ENCODE measurements around the gene GCDH. TPM values are rescaled to one million over a fixed set of nuclear protein-coding genes. Genes with fewer than 3 reads are reported as not detected.

Gene GCDH
- total RNA-seq, 2 experiments from 2014 or later: 23.3 to 25.1 TPM

- no peak overlapping the region for H3K4me3 Mint-ChIP-seq
- H3K27me3 Mint-ChIP-seq: no peaks in the 10 kb centered on the region
- no peaks in the 10 kb centered on the region for H3K9me3 Mint-ChIP-seq
- peaks cover 82% of the 10 kb centered on the region for H3K36me3 Mint-ChIP-seq (ENCODE audit: low read depth)
- DNase-seq: no peak
- POLR2A ChIA-PET: interaction anchor here (1.5 to 5.4 kb wide), 2 partner anchors 6 to 157 kb away, joined by 6 to 43 read pairs; partner anchors contain the start of genes GADD45GIP1 and JUNB
- H3K4me1 Mint-ChIP-seq: peaks cover 56% of the 10 kb centered on the region
- H3K27ac Mint-ChIP-seq: no peak overlapping the region
- CTCF ChIA-PET: interaction anchor here (1.0 to 1.8 kb wide), 3 partner anchors 17 to 113 kb away, joined by 3 to 8 read pairs (median 3); no protein-coding TSS in a partner anchor
These were observed 57.8 kb downstream of the GCDH start for GRCh38 chr19:12948612-12949362.

Other genes with a start within 250 kb of the GCDH start
- 100 to 1,000 TPM; 146 to 150 TPM for gene MAN2B1, start 224.4 kb upstream of the GCDH start, total RNA-seq
- 10 to 100 TPM; 16.9 to 21.3 TPM for gene WDR83, start 224.4 kb upstream of the GCDH start, total RNA-seq
- 100 to 1,000 TPM; 106 to 113 TPM for gene DHPS, start 209.3 kb upstream of the GCDH start, total RNA-seq
- not detected for gene GNG14, start 203.2 kb upstream of the GCDH start, total RNA-seq
- gene FBXW9, start 194.5 kb upstream of the GCDH start, total RNA-seq: 1 to 10 TPM; 5.2 to 5.3 TPM
- gene TNPO2, start 167.2 kb upstream of the GCDH start, total RNA-seq: 10 to 100 TPM; 61.6 to 65.9 TPM
- 100 to 1,000 TPM; 205 TPM for gene TRIR, start 156.5 kb upstream of the GCDH start, total RNA-seq
- gene GET3, start 153.7 kb upstream of the GCDH start, total RNA-seq: 10 to 100 TPM; 61.8 to 62.9 TPM
- not detected for gene BEST2, start 139.4 kb upstream of the GCDH start, total RNA-seq
- gene HOOK2, start 115.6 kb upstream of the GCDH start, total RNA-seq: 10 to 100 TPM; 17.0 to 17.8 TPM
- 100 to 1,000 TPM; 197 TPM for gene JUNB, start 99.7 kb upstream of the GCDH start, total RNA-seq
- gene PRDX2, start 89.4 kb upstream of the GCDH start, total RNA-seq: 100 to 1,000 TPM; 234 to 240 TPM
- gene THSD8, start 89.1 kb upstream of the GCDH start, total RNA-seq: 10 to 100 TPM; 19.2 to 25.5 TPM
- 10 to 100 TPM; 34.8 to 38.4 TPM for gene RNASEH2A, start 84.6 kb upstream of the GCDH start, total RNA-seq
- gene RTBDN, start 56.6 kb upstream of the GCDH start, total RNA-seq: not detected
- 1 to 10 TPM; 1.1 to 2.1 TPM for gene MAST1, start 52.6 kb upstream of the GCDH start, total RNA-seq
- 10 to 100 TPM; 37.6 to 39.3 TPM for gene DNASE2, start 9.7 kb upstream of the GCDH start, total RNA-seq
- under 1 TPM; 0.13 to 0.20 TPM for gene KLF1, start 4.0 kb upstream of the GCDH start, total RNA-seq
- 1 to 10 TPM; 3.9 to 4.9 TPM for gene SYCE2, start 28.1 kb downstream of the GCDH start, total RNA-seq
- 10 to 100 TPM; 72.4 to 74.9 TPM for gene FARSA, start 42.6 kb downstream of the GCDH start, total RNA-seq
- 100 to 1,000 TPM; 640 to 660 TPM for gene CALR, start 47.4 kb downstream of the GCDH start, total RNA-seq
- gene RAD23A, start 54.7 kb downstream of the GCDH start, total RNA-seq: 100 to 1,000 TPM; 119 to 123 TPM
- gene GADD45GIP1, start 66.1 kb downstream of the GCDH start, total RNA-seq: 10 to 100 TPM; 17.5 to 18.4 TPM
- under 1 TPM; 0.13 to 0.15 TPM for gene DAND5, start 78.4 kb downstream of the GCDH start, total RNA-seq
- gene NFIX, start 104.3 kb downstream of the GCDH start, total RNA-seq: under 1 TPM in 1 of 2 experiments, not detected in 1; 0.05 TPM
- 1 to 10 TPM; 5.7 to 6.2 TPM for gene LYL1, start 211.7 kb downstream of the GCDH start, total RNA-seq
- gene TRMT1, start 225.6 kb downstream of the GCDH start, total RNA-seq: 10 to 100 TPM; 29.4 to 29.7 TPM
- 10 to 100 TPM; 74.5 to 82.2 TPM for gene NACC1, start 227.1 kb downstream of the GCDH start, total RNA-seq

Measured in activated CD4-positive, alpha-beta memory T cell treated with anti-CD3 and anti-CD28 coated beads, Interleukin-2, amount 10 ng/mL, durations not matched to agents 7 days and 5 days (primary cell).